HL-60 (cell line): Measurements from ENCODE around the gene ZMYND12.

Source experiments
- CTCF ChIP-seq: IDR thresholded peaks from one replicate; pipeline ENCODE4 v1.5.1; 2011; ENCODE audit warnings: low read length, control low read depth, inconsistent platforms; ENCODE audit not compliant: insufficient read depth
- GABPA ChIP-seq: IDR thresholded peaks from 2 replicates; pipeline ENCODE4 v1.6.1; 2012; ENCODE audit warnings: low read depth
- POLR2AphosphoS5 ChIP-seq: IDR thresholded peaks from 2 replicates; pipeline ENCODE4 v1.6.1; 2012; ENCODE audit warnings: low read depth
- REST ChIP-seq: IDR thresholded peaks from 2 replicates; pipeline ENCODE4 v1.6.1; 2012; ENCODE audit warnings: low read depth; ENCODE audit not compliant: insufficient replicate concordance
- SPI1 ChIP-seq: IDR thresholded peaks from 2 replicates; pipeline ENCODE4 v1.6.1; 2012; ENCODE audit warnings: low read depth, mild to moderate bottlenecking, borderline replicate concordance

GRCh38 chr1:42476605-42477004 is 20.8 kb upstream of the ZMYND12 start:
- TF ChIP-seq POLR2AphosphoS5 (no peak), CTCF (no peak), REST (no peak), GABPA (no peak), SPI1 (no peak)
